SK-N-SH treated with all-trans-retinoic acid at 6 μM for 48 hours (cell line): ENCODE measurements around the gene CDA.

Experiments
- ARNTL ChIP-seq: fragments of 450-650 bp; formaldehyde crosslinking; IDR thresholded peaks from 2 replicates; pipeline ENCODE4 v1.5.0; 2020; ENCODE audit warnings: low read depth, mild to moderate bottlenecking, moderate library complexity, borderline replicate concordance
- GLIS3 ChIP-seq: fragments of 250-450 bp; sonication (Bioruptor Pico); IDR thresholded peaks from 2 replicates; pipeline ENCODE4 v1.5.0; 2020; ENCODE audit warnings: mild to moderate bottlenecking, moderate library complexity
- OSR1 ChIP-seq: fragments of 250-450 bp; sonication (Bioruptor Pico); IDR thresholded peaks from 2 replicates; pipeline ENCODE4 v1.8.0; 2022; ENCODE audit warnings: moderate library complexity, mild to moderate bottlenecking, inconsistent platforms
- SNAI2 ChIP-seq: fragments of 250-450 bp; sonication (Bioruptor Pico); IDR thresholded peaks from 2 replicates; pipeline ENCODE4 v1.5.0; 2020; ENCODE audit warnings: mild to moderate bottlenecking, moderate library complexity
- ZC3H10 ChIP-seq: fragments of 250-450 bp; sonication (Bioruptor Pico); IDR thresholded peaks from 2 replicates; pipeline ENCODE4 v1.5.1; 2021; ENCODE audit warnings: mild to moderate bottlenecking, moderate library complexity
- ZFP3 ChIP-seq: fragments of 250-450 bp; sonication (Bioruptor Pico); IDR thresholded peaks from 2 replicates; pipeline ENCODE4 v1.5.0; 2020; ENCODE audit warnings: mild to moderate bottlenecking, moderate library complexity
- ZFP30 ChIP-seq: fragments of 450-650 bp; formaldehyde crosslinking; IDR thresholded peaks from 2 replicates; pipeline ENCODE4 v1.5.0; 2022; ENCODE audit warnings: mild to moderate bottlenecking, moderate library complexity
- TF ChIP-seq, protein P1 (sequence below): fragments of 250-450 bp; sonication (Bioruptor Pico); IDR thresholded peaks from 2 replicates; pipeline ENCODE4 v1.5.0; 2020; ENCODE audit warnings: mild to moderate bottlenecking, moderate library complexity
- TF ChIP-seq, protein P2 (sequence below): fragments of 250-450 bp; sonication (Bioruptor Pico); IDR thresholded peaks from 2 replicates; pipeline ENCODE4 v1.8.0; 2020; ENCODE audit warnings: mild to moderate bottlenecking, moderate library complexity, borderline replicate concordance
- TF ChIP-seq, protein P3 (sequence below): fragments of 250-450 bp; sonication (Bioruptor Pico); IDR thresholded peaks from 2 replicates; pipeline ENCODE4 v1.5.1; 2020; ENCODE audit warnings: low read depth, mild to moderate bottlenecking, moderate library complexity

DNA sequence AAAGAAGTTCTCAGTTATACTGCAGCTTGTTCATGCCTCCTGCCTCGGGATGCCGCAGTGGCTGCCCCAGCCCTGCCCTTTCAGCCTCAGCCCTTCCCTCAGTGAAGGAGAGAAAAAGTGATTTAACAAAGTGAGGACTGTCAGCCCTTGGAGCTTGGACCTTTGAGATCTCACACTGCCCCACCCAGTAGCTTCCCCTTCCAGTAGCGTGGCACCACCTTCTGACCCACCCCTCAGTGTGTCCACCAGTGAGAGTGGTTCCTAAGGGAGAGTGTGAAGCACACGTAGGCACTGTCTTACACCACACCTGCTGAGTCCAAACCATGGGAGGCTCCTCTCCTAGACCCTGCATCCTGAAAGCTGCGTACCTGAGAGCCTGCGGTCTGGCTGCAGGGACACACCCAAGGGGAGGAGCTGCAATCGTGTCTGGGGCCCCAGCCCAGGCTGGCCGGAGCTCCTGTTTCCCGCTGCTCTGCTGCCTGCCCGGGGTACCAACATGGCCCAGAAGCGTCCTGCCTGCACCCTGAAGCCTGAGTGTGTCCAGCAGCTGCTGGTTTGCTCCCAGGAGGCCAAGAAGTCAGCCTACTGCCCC is at the start of gene CDA:
- TF ChIP-seq ZFP30 (CRISPR knock-in tag) (no peak), SNAI2 (no peak), ARNTL (no peak), GLIS3 (CRISPR knock-in tag) (no peak), OSR1 (CRISPR knock-in tag) (no peak), ZFP3 (CRISPR knock-in tag) (no peak), ZC3H10 (CRISPR knock-in tag) (no peak)
- TF ChIP-seq, protein P1, sequence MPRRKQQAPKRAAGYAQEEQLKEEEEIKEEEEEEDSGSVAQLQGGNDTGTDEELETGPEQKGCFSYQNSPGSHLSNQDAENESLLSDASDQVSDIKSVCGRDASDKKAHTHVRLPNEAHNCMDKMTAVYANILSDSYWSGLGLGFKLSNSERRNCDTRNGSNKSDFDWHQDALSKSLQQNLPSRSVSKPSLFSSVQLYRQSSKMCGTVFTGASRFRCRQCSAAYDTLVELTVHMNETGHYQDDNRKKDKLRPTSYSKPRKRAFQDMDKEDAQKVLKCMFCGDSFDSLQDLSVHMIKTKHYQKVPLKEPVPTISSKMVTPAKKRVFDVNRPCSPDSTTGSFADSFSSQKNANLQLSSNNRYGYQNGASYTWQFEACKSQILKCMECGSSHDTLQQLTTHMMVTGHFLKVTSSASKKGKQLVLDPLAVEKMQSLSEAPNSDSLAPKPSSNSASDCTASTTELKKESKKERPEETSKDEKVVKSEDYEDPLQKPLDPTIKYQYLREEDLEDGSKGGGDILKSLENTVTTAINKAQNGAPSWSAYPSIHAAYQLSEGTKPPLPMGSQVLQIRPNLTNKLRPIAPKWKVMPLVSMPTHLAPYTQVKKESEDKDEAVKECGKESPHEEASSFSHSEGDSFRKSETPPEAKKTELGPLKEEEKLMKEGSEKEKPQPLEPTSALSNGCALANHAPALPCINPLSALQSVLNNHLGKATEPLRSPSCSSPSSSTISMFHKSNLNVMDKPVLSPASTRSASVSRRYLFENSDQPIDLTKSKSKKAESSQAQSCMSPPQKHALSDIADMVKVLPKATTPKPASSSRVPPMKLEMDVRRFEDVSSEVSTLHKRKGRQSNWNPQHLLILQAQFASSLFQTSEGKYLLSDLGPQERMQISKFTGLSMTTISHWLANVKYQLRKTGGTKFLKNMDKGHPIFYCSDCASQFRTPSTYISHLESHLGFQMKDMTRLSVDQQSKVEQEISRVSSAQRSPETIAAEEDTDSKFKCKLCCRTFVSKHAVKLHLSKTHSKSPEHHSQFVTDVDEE: no peak
- TF ChIP-seq, protein P2, sequence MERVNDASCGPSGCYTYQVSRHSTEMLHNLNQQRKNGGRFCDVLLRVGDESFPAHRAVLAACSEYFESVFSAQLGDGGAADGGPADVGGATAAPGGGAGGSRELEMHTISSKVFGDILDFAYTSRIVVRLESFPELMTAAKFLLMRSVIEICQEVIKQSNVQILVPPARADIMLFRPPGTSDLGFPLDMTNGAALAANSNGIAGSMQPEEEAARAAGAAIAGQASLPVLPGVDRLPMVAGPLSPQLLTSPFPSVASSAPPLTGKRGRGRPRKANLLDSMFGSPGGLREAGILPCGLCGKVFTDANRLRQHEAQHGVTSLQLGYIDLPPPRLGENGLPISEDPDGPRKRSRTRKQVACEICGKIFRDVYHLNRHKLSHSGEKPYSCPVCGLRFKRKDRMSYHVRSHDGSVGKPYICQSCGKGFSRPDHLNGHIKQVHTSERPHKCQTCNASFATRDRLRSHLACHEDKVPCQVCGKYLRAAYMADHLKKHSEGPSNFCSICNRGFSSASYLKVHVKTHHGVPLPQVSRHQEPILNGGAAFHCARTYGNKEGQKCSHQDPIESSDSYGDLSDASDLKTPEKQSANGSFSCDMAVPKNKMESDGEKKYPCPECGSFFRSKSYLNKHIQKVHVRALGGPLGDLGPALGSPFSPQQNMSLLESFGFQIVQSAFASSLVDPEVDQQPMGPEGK (CRISPR knock-in tag): no peak
- TF ChIP-seq, protein P3, sequence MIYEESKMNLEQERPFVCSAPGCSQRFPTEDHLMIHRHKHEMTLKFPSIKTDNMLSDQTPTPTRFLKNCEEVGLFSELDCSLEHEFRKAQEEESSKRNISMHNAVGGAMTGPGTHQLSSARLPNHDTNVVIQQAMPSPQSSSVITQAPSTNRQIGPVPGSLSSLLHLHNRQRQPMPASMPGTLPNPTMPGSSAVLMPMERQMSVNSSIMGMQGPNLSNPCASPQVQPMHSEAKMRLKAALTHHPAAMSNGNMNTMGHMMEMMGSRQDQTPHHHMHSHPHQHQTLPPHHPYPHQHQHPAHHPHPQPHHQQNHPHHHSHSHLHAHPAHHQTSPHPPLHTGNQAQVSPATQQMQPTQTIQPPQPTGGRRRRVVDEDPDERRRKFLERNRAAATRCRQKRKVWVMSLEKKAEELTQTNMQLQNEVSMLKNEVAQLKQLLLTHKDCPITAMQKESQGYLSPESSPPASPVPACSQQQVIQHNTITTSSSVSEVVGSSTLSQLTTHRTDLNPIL (CRISPR knock-in tag): no peak
